ENCODE data around the gene NDRG4. TPM values are rescaled to one million over a fixed set of nuclear protein-coding genes. Genes with fewer than 3 reads are reported as not detected.

Gene NDRG4
- total RNA-seq, 1 donor from 2014 or later = 230 TPM

DNA sequence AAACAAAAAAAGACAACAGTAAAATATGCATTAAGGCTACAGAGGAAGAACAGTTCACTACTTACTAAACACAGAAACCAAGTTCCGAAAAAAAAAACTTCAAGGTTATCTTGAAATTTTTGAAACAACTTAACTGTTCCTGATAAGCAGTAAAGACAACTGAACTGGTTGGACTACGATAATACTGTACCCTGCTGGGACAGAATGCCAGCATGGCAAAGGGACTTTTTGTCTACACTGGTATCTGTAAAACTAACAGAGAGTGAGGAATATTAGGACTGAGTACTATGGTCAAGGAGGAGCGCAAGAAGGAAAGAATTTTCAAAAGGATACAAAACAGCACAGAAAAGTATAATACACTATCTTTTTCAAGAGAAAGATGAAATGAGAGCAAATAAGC, 35.2 kb downstream of the NDRG4 start:
- FAIRE-seq (no peak), DNase-seq (ENCODE audit: low spot score in 2 of 2) (no peak)

DNA sequence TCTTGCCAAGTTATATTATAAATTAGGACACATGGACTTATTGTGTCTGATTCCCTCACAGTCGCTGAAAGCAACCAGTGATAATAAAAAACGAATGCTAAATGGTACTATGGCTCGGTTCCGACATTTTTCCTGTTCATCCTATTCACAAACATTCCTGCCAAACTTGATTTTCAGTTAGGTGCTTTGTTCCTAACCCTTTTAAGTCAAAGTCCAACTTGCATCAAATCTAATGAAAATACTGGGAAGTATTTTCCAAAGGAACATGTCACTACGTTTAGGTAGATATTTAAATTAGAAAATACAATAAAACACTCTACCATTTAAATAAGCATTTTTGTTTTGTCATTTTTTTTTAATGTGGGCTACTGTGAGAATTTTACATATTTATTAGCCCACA, 36.3 kb downstream of the NDRG4 start:
- DNase-seq (ENCODE audit: low spot score in 2 of 2) (no peak), FAIRE-seq (no peak)

DNA sequence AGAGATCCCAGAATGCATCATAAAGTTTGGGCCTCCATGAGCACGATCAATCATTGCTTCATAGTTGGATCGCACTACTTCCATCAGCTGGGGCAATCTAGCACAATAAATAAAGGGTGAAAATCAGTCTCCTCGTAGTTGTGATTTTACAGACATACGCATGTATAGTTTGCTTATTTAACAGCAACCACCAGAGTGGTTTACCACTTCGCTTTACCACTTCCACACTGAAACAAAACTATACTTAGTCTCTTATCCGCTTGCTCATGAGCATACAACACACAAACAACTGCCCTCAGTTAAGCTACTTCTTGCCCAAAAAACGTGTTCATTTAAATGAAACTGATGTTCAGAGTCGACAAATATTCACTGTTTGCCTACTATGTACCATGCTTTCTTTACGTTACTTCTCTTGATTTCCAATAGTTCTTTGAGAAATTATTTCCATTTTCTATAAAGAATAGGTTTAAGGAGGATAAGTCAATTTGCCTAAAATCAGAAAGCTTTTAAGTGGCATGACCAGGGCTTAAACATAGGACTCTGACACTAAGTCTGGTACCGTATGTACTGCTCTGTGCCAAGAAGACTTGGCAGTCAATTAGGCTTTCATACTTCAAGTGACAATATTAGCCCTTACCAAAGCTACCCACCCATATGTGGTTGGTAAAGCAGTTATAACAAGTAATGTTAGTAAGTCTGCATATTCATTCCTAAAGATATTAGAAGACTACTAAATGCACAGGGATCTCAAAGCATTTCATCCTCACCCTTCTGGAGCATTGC, 37.4 kb downstream of the NDRG4 start:
- no peak for FAIRE-seq

DNA sequence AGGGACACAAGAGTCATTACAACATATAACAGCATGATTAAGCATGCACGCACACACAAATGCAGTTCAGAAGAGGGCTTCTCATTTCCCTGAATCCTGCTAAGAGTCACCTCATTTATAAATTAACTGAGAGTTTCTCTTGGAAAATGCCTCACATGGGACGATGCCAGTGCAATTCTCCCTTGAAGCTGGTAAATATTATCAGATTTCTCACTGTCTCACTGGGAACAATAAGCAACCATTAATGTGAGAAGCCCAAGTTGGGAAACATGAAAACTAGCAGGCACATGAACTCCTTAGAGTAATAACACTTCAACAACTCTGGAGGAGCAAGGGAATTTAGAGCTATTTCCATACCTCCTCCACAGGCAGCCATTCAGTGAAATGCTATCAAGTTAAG, 41.8 kb downstream of the NDRG4 start:
- FAIRE-seq (no peak), DNase-seq (ENCODE audit: low spot score in 2 of 2) (no peak)

More for the DNA sequence above, 37.4 kb downstream of the NDRG4 start:
- DNase-seq (ENCODE audit: low spot score in 2 of 2) = no peak

DNA sequence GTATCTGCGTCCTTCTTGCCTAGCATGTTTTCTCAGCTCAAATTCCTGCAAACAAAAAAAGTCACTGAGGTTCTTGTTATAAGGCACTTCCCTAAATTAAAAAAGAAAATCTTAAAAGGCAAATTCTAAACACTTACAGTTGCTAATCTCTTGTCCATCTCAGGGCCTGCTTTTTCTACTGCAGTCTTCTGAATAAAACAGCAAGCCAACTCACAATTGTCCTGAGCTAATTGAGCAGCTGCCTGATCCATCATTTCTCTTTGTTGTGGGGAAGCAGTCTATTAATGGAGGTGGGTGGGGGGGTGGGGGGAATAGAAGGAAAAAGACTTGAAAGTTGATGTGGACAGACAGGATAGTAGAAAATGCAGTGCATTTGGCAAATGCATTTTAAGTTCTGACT, 42.3 kb downstream of the NDRG4 start:
- FAIRE-seq = no peak

DNA sequence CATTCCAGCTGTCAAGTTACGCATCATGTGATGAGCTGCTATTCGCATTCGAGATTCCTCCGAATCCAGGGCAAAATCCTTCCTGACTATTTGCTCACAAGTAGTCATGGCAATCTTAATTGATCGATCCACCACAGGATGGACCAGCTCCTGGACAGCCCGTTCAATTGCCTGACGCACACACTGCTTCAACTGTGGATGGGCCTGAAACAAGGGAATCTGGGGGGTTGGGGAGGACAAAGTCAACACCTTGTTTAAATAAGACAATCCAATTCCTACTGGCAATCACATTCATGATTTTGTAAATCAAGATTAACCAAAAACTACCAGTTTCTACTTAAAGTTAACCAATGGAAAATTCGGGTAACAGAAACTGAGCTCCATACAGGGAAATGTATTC, 43.7 kb downstream of the NDRG4 start:
- DNase-seq (ENCODE audit: low spot score in 2 of 2) = no peak
- no peak for FAIRE-seq

More for the DNA sequence above, 42.3 kb downstream of the NDRG4 start:
- no peak for DNase-seq (ENCODE audit: low spot score in 2 of 2)

DNA sequence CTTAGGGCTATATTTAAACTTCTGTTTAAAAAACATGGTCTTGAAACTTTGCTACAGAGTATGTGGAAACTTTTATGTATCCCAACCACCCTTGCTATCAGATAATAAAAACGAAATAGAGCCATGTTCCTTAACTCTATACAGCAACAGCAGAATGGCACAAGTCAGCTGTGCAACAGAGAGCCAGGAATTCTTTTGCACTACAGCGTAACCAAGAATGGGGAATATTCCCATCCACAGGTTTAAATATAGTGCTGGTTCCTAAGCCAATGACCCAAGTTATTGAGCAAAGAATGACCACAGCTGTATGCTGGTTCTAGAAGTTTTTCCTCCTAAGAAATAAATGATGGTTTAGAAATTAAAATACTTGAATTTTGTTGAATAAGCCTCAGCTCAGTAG, 48.4 kb downstream of the NDRG4 start:
- no peak for FAIRE-seq
- DNase-seq (ENCODE audit: low spot score in 2 of 2) = no peak

DNA sequence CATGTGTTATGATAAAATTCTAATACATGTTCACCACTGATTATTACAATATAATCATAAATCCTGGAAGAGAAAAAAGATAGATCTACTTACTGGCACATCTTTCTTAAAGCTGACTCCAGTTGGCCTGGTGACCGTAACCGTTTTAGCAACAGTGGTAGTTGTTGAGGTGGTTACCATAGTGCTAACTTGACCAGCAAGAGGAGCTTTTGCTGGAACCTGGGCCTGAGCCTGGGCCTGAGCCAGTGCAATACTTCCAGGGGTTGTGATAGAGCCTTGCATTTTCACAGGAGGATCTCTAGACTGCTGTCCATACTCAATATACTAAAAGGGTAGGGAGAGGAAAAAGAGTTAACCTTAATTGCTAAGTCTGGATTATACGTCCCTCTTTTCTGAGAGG, 51.6 kb downstream of the NDRG4 start:
- FAIRE-seq (no peak), DNase-seq (ENCODE audit: low spot score in 2 of 2) (no peak)

DNA sequence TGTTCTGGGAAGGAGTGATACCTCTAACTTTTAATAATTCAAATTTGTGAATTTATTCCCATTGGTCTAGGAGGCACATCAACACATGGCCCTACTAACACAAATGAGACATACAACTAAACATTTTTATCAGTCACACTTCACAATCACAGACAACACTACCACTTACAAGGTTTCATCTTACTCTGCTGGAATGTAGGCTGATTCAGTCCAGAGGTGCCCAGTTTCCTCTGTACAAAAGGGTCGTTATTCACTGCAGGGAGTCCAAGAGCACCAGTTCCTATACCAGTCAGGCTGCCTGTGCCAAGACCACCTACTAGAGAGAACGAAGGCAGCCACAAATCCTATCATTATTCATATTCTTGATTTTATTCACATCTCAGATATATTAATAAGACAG, 56.7 kb downstream of the NDRG4 start:
- DNase-seq (ENCODE audit: low spot score in 2 of 2) = no peak
- no peak for FAIRE-seq

Small RNA genes lying within 50 kb of the gene (small RNA-seq; reads per million reads assigned to genes)
- not detected for gene RNU6-103P
- gene SNORA46 = 21.0 reads per million, percentile 97 among the genes with 10 or more reads in this experiment
- not detected for gene SNORA50A

Other genes starting within 250 kb of the NDRG4 start
- 0.41 TPM for gene PRSS54, start 205.1 kb upstream of the NDRG4 start, total RNA-seq
- gene GINS3, start 107.7 kb upstream of the NDRG4 start, total RNA-seq = 1.6 TPM
- 15.9 TPM for gene SETD6, start 15.4 kb downstream of the NDRG4 start, total RNA-seq
- gene CNOT1, start 129.7 kb downstream of the NDRG4 start, total RNA-seq = 87.6 TPM
- 14.3 TPM for gene SLC38A7, start 184.6 kb downstream of the NDRG4 start, total RNA-seq
- gene GOT2, start 234.2 kb downstream of the NDRG4 start, total RNA-seq = 33.8 TPM

Measured in frontal cortex (tissue), 4 donors.